ENCODE data around the gene ATP2A1. TPM values are rescaled to one million over a fixed set of nuclear protein-coding genes. Genes with fewer than 3 reads are reported as not detected.

The ATP2A1 gene
- total RNA-seq, 1 experiment from 2014 or later = 3.0 TPM

DNA sequence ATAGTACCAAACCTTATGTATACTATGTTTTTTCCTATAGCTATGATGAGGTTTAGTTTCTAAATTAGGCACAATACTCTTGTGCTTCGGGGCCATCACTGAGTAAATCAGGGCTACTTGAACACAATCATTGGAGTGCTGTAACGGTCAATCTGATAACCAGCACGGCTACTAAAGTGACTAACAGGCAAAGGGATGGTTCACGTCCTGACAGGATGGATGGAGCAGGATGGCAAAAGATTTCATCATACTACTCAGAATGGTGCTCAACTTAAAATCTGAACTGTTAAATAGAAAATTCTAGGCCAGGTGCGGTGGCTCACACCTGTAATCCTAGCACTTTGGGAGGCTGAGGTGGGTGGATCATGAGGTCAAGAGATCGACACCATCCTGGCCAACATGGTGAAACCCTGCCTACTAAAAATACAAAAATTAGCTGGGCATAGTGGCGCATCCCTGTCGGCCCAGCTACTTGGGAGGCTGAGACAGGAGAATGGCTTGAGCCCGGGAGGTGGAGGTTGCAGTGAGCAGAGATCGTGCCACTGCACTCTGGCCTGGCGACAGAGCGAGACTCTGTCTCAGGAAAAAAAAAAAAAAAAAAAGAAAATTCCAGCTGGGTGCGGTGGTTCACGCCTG, 39.2 kb upstream of the ATP2A1 start:
- no TSS peak for BruUV-seq (replicated peaks)

GRCh38 chr16:28839899-28840298, 38.4 kb upstream of the ATP2A1 start:
- TF ChIP-seq EZH2 (IDR thresholded peaks at IDR 0.05; ENCODE audit: borderline replicate concordance, low read depth, low read length, poor library complexity, severe bottlenecking) = no peak
- no peak for TF ChIP-seq CTCF (conservative IDR thresholded peaks at IDR 0.05; ENCODE audit: low read depth, low read length)
- intact Hi-C loops (cut with micrococcal nuclease; ENCODE audit: unreplicated experiment) = no loop called here
- Histone ChIP-seq H3K27me3 (replicated peaks; ENCODE audit: insufficient read depth, low read depth, low read length, poor library complexity) (no peaks in the 10 kb centered on the region), H3K9me3 (ENCODE audit: low read depth, low read length, poor library complexity, severe bottlenecking) (no peaks in the 10 kb centered on the region), H3K4me3 (ENCODE audit: low read depth, low read length, poor library complexity, severe bottlenecking) (no peak overlapping the region), H3K4me1 (ENCODE audit: insufficient read depth, low read length, poor library complexity, severe bottlenecking) (no peaks in the 10 kb centered on the region), H3K27ac (ENCODE audit: low read depth, low read length, poor library complexity, severe bottlenecking) (no peak overlapping the region), H3K36me3 (ENCODE audit: insufficient read depth, low read length, poor library complexity, severe bottlenecking) (peaks cover 66% of the 10 kb centered on the region)
- ChIA-PET CTCF (no interaction called here), POLR2A (ENCODE audit: low non-redundant PET) (interaction anchor here (0.6 kb wide), 1 partner anchor 640 kb away, joined by 12 read pairs; no protein-coding TSS in a partner anchor)
- no TSS peak for BruUV-seq (replicated peaks)
- DNase-seq (ENCODE audit: low spot score) = no peak

More for the DNA sequence above, 39.2 kb upstream of the ATP2A1 start:
- TF ChIP-seq CTCF (conservative IDR thresholded peaks at IDR 0.05; ENCODE audit: low read depth, low read length) (no peak), EZH2 (IDR thresholded peaks at IDR 0.05; ENCODE audit: borderline replicate concordance, low read depth, low read length, poor library complexity, severe bottlenecking) (no peak)
- Histone ChIP-seq H3K4me1 (ENCODE audit: insufficient read depth, low read length, poor library complexity, severe bottlenecking) (no peaks in the 10 kb centered on the region), H3K27ac (ENCODE audit: low read depth, low read length, poor library complexity, severe bottlenecking) (no peak overlapping the region), H3K4me3 (ENCODE audit: low read depth, low read length, poor library complexity, severe bottlenecking) (no peak overlapping the region), H3K36me3 (ENCODE audit: insufficient read depth, low read length, poor library complexity, severe bottlenecking) (peaks cover 66% of the 10 kb centered on the region), H3K27me3 (replicated peaks; ENCODE audit: insufficient read depth, low read depth, low read length, poor library complexity) (no peaks in the 10 kb centered on the region), H3K9me3 (ENCODE audit: low read depth, low read length, poor library complexity, severe bottlenecking) (no peaks in the 10 kb centered on the region)
- CTCF ChIA-PET = no interaction called here
- DNase-seq (ENCODE audit: low spot score) = no peak
- POLR2A ChIA-PET (ENCODE audit: low non-redundant PET) = interaction anchor here (0.6 kb wide), 1 partner anchor 639 kb away, joined by 12 read pairs; no protein-coding TSS in a partner anchor
- intact Hi-C loops (cut with micrococcal nuclease; ENCODE audit: unreplicated experiment) = no loop called here

DNA sequence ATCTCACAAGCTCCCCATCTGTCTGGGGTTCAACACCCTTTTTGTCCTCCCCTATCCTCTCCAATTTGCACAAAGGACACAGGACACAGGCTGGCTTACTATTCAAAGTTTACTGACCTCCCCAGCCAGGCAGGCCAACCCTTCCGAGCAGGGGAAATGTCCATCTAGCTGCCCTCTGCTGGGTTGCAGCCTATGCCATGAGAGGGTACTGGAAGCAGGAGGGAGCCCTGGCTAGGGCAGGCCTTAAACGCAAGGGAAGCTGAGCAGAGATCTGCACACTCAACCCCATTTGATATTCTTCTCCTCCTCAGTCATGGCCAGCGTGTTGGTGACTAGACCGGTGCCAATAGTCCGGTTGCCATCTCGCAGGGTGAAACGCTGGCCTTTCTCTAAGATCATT, 35.6 kb upstream of the ATP2A1 start:
- TF ChIP-seq EZH2 (IDR thresholded peaks at IDR 0.05; ENCODE audit: borderline replicate concordance, low read depth, low read length, poor library complexity, severe bottlenecking) = no peak
- no peak for TF ChIP-seq CTCF (conservative IDR thresholded peaks at IDR 0.05; ENCODE audit: low read depth, low read length)
- H3K36me3 ChIP-seq (ENCODE audit: insufficient read depth, low read length, poor library complexity, severe bottlenecking) = peaks cover 45% of the 10 kb centered on the region
- no peaks in the 10 kb centered on the region for H3K4me1 ChIP-seq (ENCODE audit: insufficient read depth, low read length, poor library complexity, severe bottlenecking)
- intact Hi-C loops (cut with micrococcal nuclease; ENCODE audit: unreplicated experiment) = no loop called here
- H3K9me3 ChIP-seq (ENCODE audit: low read depth, low read length, poor library complexity, severe bottlenecking) = no peaks in the 10 kb centered on the region
- DNase-seq (ENCODE audit: low spot score) = no peak
- CTCF ChIA-PET = no interaction called here
- H3K4me3 ChIP-seq (ENCODE audit: low read depth, low read length, poor library complexity, severe bottlenecking) = no peak overlapping the region
- POLR2A ChIA-PET (ENCODE audit: low non-redundant PET) = no interaction called here
- no TSS peak for BruUV-seq (replicated peaks)
- H3K27me3 ChIP-seq (replicated peaks; ENCODE audit: insufficient read depth, low read depth, low read length, poor library complexity) = no peaks in the 10 kb centered on the region
- H3K27ac ChIP-seq (ENCODE audit: low read depth, low read length, poor library complexity, severe bottlenecking) = no peak overlapping the region

All from A673 (cell line).